ENCODE measurements around the gene HIGD1B. TPM values are rescaled to one million over a fixed set of nuclear protein-coding genes. Genes with fewer than 3 reads are reported as not detected.

The HIGD1B gene
- total and polyA plus RNA-seq, 2 of the 13 experiments (the other 11 are each of a cell fraction or from before 2014, with no cell fraction given): not detected

- TF ChIP-seq HOXA7 (CRISPR knock-in tag; IDR thresholded peaks at IDR 0.05) (no peak), GPBP1L1 (CRISPR knock-in tag; IDR thresholded peaks at IDR 0.05) (no peak), STAT5B (CRISPR knock-in tag; IDR thresholded peaks at IDR 0.05) (no peak), ARID5B (CRISPR knock-in tag; IDR thresholded peaks at IDR 0.05) (0 out of 2 replicates have a peak, but pooled peaks have one; percentile 13), ZNF570 (CRISPR knock-in tag; IDR thresholded peaks at IDR 0.05; ENCODE audit: borderline replicate concordance) (no peak), ARHGAP35 (CRISPR knock-in tag; IDR thresholded peaks at IDR 0.05; ENCODE audit: borderline replicate concordance) (no peak), ZBTB33 (CRISPR knock-in tag; IDR thresholded peaks at IDR 0.05) (0 out of 2 replicates have a peak, but pooled peaks have one; percentile 57), NAIF1 (CRISPR knock-in tag; IDR thresholded peaks at IDR 0.05; ENCODE audit: borderline replicate concordance) (no peak), ZNF674 (CRISPR knock-in tag; IDR thresholded peaks at IDR 0.05; ENCODE audit: low read depth) (no peak), SALL1 (CRISPR knock-in tag; IDR thresholded peaks at IDR 0.05) (0 out of 2 replicates have a peak, but pooled peaks have one; percentile 25), ZNF557 (CRISPR knock-in tag; IDR thresholded peaks at IDR 0.05) (no peak), TARDBP (CRISPR knock-in tag; IDR thresholded peaks at IDR 0.05) (no peak), SATB2 (CRISPR knock-in tag; IDR thresholded peaks at IDR 0.05) (no peak), ZNF709 (CRISPR knock-in tag; IDR thresholded peaks at IDR 0.05) (no peak), FOXP1 (IDR thresholded peaks at IDR 0.05) (no peak), FOXP1 (CRISPR knock-in tag; IDR thresholded peaks at IDR 0.05) (no peak), ZHX1 (CRISPR knock-in tag; IDR thresholded peaks at IDR 0.05; ENCODE audit: low read depth) (0 out of 2 replicates have a peak, but pooled peaks have one; percentile 38)
Measured at GRCh38 chr17:44863061-44863918, 15.6 kb downstream of the HIGD1B start (continued).

All from HepG2 (cell line).